ENCODE results near the gene CA7.

DNA sequence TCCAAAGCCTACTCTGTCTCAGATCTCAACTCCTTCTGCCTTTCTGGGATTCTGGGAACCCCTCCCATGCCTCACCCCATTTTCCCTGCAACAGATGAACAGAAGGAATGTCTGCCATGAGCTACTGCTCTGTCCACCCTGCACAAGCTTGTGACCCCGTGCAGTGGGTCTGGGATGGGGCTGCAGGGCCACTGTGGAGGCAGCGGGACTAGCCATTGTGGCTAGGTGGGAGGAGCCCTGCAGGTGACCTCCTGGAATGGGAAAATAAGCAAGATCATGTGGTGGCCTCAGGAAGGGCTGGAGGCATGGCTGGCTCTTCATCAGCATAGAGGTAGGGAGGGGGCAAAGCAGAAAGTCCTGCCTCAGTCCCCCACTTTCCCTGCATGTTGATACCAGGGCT, 49.8 kb downstream of the CA7 start:
- TF ChIP-seq EZH2 (IDR thresholded peaks at IDR 0.05) (no peak), POLR2AphosphoS5 (IDR thresholded peaks at IDR 0.05; ENCODE audit: borderline replicate concordance, low read depth, low read length) (no peak), FOXP2 (optimal IDR thresholded peaks at IDR 0.05; ENCODE audit: control extremely low read depth, extremely low read length, insufficient read depth) (no peak)

Data from SK-N-MC (cell line).